H9 (cell line): ENCODE data around the gene INTS3. TPM values are rescaled to one million over a fixed set of nuclear protein-coding genes. Genes with fewer than 3 reads are reported as not detected.

Experiments used
- DNase-seq: peaks from one replicate; pipeline ENCODE4 v3.0.0-alpha.2; 2017
- H2AFZ ChIP-seq: one replicate; pipeline ENCODE4 v1.6.1; 2013; ENCODE audit warnings: mild to moderate bottlenecking, low read length, control low read depth, moderate library complexity
- H2AK5ac ChIP-seq: 2 replicates; pipeline ENCODE4 v1.6.1; 2013; ENCODE audit warnings: low read length, control low read depth, mixed read lengths; ENCODE audit not compliant: insufficient read length
- H2BK120ac ChIP-seq: one replicate; pipeline ENCODE4 v1.6.1; 2013; ENCODE audit warnings: low read depth, mild to moderate bottlenecking, low read length, control low read depth, inconsistent platforms; ENCODE audit not compliant: poor library complexity, severe bottlenecking
- H2BK12ac ChIP-seq: 2 replicates; pipeline ENCODE4 v1.6.1; 2013; ENCODE audit warnings: low read length, control low read depth, mixed read lengths, low read depth; ENCODE audit not compliant: insufficient read length
- H2BK15ac ChIP-seq: 2 replicates; pipeline ENCODE4 v1.6.1; 2013; ENCODE audit warnings: low read depth, low read length, control low read depth
- H2BK20ac ChIP-seq: one replicate; pipeline ENCODE4 v1.6.1; 2013; ENCODE audit warnings: low read depth, mild to moderate bottlenecking, low read length, control low read depth, inconsistent platforms; ENCODE audit not compliant: poor library complexity, severe bottlenecking
- H2BK5ac ChIP-seq: 2 replicates; pipeline ENCODE4 v1.6.1; 2013; ENCODE audit warnings: low read length, control low read depth, mixed read lengths; ENCODE audit not compliant: insufficient read length
- H3K14ac ChIP-seq: 2 replicates; pipeline ENCODE4 v1.6.1; 2013; ENCODE audit warnings: low read length, control low read depth; ENCODE audit not compliant: insufficient read depth
- H3K18ac ChIP-seq: 2 replicates; pipeline ENCODE4 v1.6.1; 2013; ENCODE audit warnings: low read depth, mild to moderate bottlenecking, mixed read lengths, low read length, control low read depth; ENCODE audit not compliant: insufficient read length
- H3K23ac ChIP-seq: 2 replicates; pipeline ENCODE4 v1.6.1; 2013; ENCODE audit warnings: low read length, control low read depth, mixed read lengths, low read depth; ENCODE audit not compliant: insufficient read length
- H3K23me2 ChIP-seq: 2 replicates; pipeline ENCODE4 v1.6.1; 2013; ENCODE audit warnings: low read depth, mild to moderate bottlenecking, mixed read lengths, low read length, control low read depth; ENCODE audit not compliant: insufficient read length, poor library complexity, severe bottlenecking
- H3K27ac ChIP-seq: 2 replicates; pipeline ENCODE4 v1.5.1; 2013; ENCODE audit warnings: low read length, control low read depth, mixed read lengths, low read depth; ENCODE audit not compliant: insufficient read length
- H3K27me3 ChIP-seq: 2 replicates; pipeline ENCODE4 v1.6.1; 2013; ENCODE audit warnings: low read length, control low read depth, inconsistent platforms; ENCODE audit not compliant: insufficient read depth
- H3K4ac ChIP-seq: 2 replicates; pipeline ENCODE4 v1.6.1; 2013; ENCODE audit warnings: low read depth, mild to moderate bottlenecking, control low read depth, inconsistent platforms, low read length, moderate library complexity
- H3K4me1 ChIP-seq: 2 replicates; pipeline ENCODE4 v1.6.1; 2013; ENCODE audit warnings: low read length, control low read depth, inconsistent platforms; ENCODE audit not compliant: insufficient read depth
- H3K4me2 ChIP-seq: 2 replicates; pipeline ENCODE4 v1.6.1; 2013; ENCODE audit warnings: low read length, control low read depth, mixed read lengths; ENCODE audit not compliant: insufficient read length, insufficient read depth
- H3K56ac ChIP-seq: 2 replicates; pipeline ENCODE4 v1.6.1; 2013; ENCODE audit warnings: low read depth, mild to moderate bottlenecking, mixed read lengths, low read length, control low read depth; ENCODE audit not compliant: insufficient read length
- H3K79me1 ChIP-seq: 2 replicates; pipeline ENCODE4 v1.6.1; 2013; ENCODE audit warnings: low read depth, mild to moderate bottlenecking, moderate library complexity, low read length, control low read depth, inconsistent platforms; ENCODE audit not compliant: insufficient read depth, poor library complexity, severe bottlenecking
- H3K79me2 ChIP-seq: 2 replicates; pipeline ENCODE4 v1.6.1; 2013; ENCODE audit warnings: low read length, control low read depth, inconsistent platforms; ENCODE audit not compliant: insufficient read depth
- H3K9ac ChIP-seq: 2 replicates; pipeline ENCODE4 v1.6.1; 2013; ENCODE audit warnings: low read length, control low read depth, mixed read lengths; ENCODE audit not compliant: insufficient read length; ENCODE audit errors: extremely low read depth
- H3K9me3 ChIP-seq: one replicate; pipeline ENCODE4 v1.6.1; 2013; ENCODE audit warnings: low read depth, low read length, inconsistent platforms; ENCODE audit not compliant: control insufficient read depth
- H3T11ph ChIP-seq: one replicate; pipeline ENCODE4 v1.6.1; 2013; ENCODE audit warnings: mild to moderate bottlenecking, low read length, control low read depth, inconsistent platforms
- H4K20me1 ChIP-seq: one replicate; pipeline ENCODE4 v1.6.1; 2013; ENCODE audit not compliant: control insufficient read depth, insufficient read length, insufficient read depth
- H4K5ac ChIP-seq: 2 replicates; pipeline ENCODE4 v1.6.1; 2013; ENCODE audit warnings: low read depth, mild to moderate bottlenecking, mixed read lengths, low read length, control low read depth; ENCODE audit not compliant: insufficient read length
- H4K8ac ChIP-seq: replicated peaks from 2 replicates; pipeline ENCODE4 v1.6.1; 2013; ENCODE audit warnings: low read length, control low read depth, mixed read lengths, low read depth; ENCODE audit not compliant: insufficient read length
- H4K91ac ChIP-seq: 2 replicates; pipeline ENCODE4 v1.6.1; 2013; ENCODE audit warnings: low read depth, mild to moderate bottlenecking, moderate library complexity, mixed read lengths, low read length, control low read depth; ENCODE audit not compliant: insufficient read length
- H3K27ac Mint-ChIP-seq, 3 experiments: 2 replicates in 2 of 3; 3 replicates in 1 of 3; pipeline ENCODE4 v1.8.0; 2020 to 2021; ENCODE audit warnings: mixed read lengths in 3 of 3, mild to moderate bottlenecking in 1 of 3, moderate library complexity in 1 of 3
- H3K27me3 Mint-ChIP-seq: 2 replicates; pipeline ENCODE4 v1.8.0; 2021; ENCODE audit warnings: low read depth, mild to moderate bottlenecking, moderate library complexity, mixed read lengths
- H3K36me3 Mint-ChIP-seq, 3 experiments: 2 replicates in 2 of 3; 3 replicates in 1 of 3; pipeline ENCODE4 v1.8.0; 2020 to 2021; ENCODE audit warnings: low read depth in 3 of 3, mixed read lengths in 3 of 3; ENCODE audit not compliant: insufficient read depth in 1 of 3
- H3K4me1 Mint-ChIP-seq, 2 experiments: 2 replicates each; pipeline ENCODE4 v1.8.0; 2020; ENCODE audit warnings: mixed read lengths in 2 of 2
- H3K4me3 Mint-ChIP-seq, 2 experiments: 2 replicates in 1 of 2; 3 replicates in 1 of 2; pipeline ENCODE4 v1.8.0; 2020 to 2021; ENCODE audit warnings: mild to moderate bottlenecking in 2 of 2, mixed read lengths in 2 of 2, moderate library complexity in 1 of 2
- H3K9me3 Mint-ChIP-seq, 2 experiments: 2 replicates in 1 of 2; 3 replicates in 1 of 2; pipeline ENCODE4 v1.8.0; 2020; ENCODE audit warnings: mild to moderate bottlenecking in 2 of 2, mixed read lengths in 2 of 2, moderate library complexity in 1 of 2
- CTCF ChIP-seq: fragments of 200-600 bp; sonication (generic); conservative IDR thresholded peaks from 3 replicates; pipeline ENCODE4 v1.8.0; 2021; ENCODE audit warnings: antibody characterized with exemption, mild to moderate bottlenecking
- WGBS: extraction: QIAGEN DNeasy Blood & Tissue Kit; methylation state at CpG from one replicate; pipeline ENCODE4 v1.1.7; 2013; ENCODE audit warnings: missing lambda C conversion rate, low lambda C conversion rate, mixed read lengths; ENCODE audit not compliant: insufficient read length; ENCODE audit errors: extremely low coverage; 5-methylcytosine and 5-hydroxymethylcytosine counted together
- long read RNA-seq: library from polyadenylated mRNA; unstranded; transcript quantifications from one replicate; pipeline ENCODE4 v2.0.0, GENCODE V29; 2020
- total RNA-seq: library from RNA; stranded (reverse); gene quantifications from 2 replicates; pipeline ENCODE4 v1.2.1, GENCODE V29; 2021

The INTS3 gene
- total RNA-seq, result 65.4 and 67.1 TPM in 2 replicates
- long read RNA-seq, full-length matches to known transcripts, result 72 of 127 reads
- long read RNA-seq, partial matches to known transcripts, result 22 of 127 reads
- long read RNA-seq, other reads (novel, unspliced or antisense), result 33 of 127 reads

GRCh38 chr1:153727463-153728304, at the start of gene INTS3:
Gene INTS3 (plus strand): TSS chr1:153728050. CDS start chr1:153728635, 585 bp downstream.
- peak within 1 kb of the TSS; percentile 96 to 100 (median 97) for H3K27ac Mint-ChIP-seq
- no peak for TF ChIP-seq CTCF
- Histone ChIP-seq H3K23ac (no peak within 1 kb of the TSS), H2BK120ac (no peak within 1 kb of the TSS), H2BK15ac (no peak within 1 kb of the TSS), H4K8ac (no peak within 1 kb of the TSS), H3T11ph (no peak within 1 kb of the TSS), H2AFZ (no peak within 1 kb of the TSS), H3K79me1 (no peaks in the 10 kb centered on the region), H4K91ac (no peak within 1 kb of the TSS), H3K79me2 (peaks cover 7% of the 10 kb centered on the region; the same call in 1 of the 2 replicates), H2AK5ac (no peak within 1 kb of the TSS), H3K56ac (no peak within 1 kb of the TSS), H3K9me3 (no peaks in the 10 kb centered on the region), H3K23me2 (peaks cover 9% of the 10 kb centered on the region), H2BK12ac (peak within 1 kb of the TSS; percentile 58), H3K18ac (peak within 1 kb of the TSS; percentile 12), H4K20me1 (no peaks in the 10 kb centered on the region), H3K4me1 (peaks cover 3% of the 10 kb centered on the region; the same call in 1 of the 2 replicates), H3K9ac (peak within 1 kb of the TSS; percentile 89), H4K5ac (no peak within 1 kb of the TSS), H3K4ac (no peak within 1 kb of the TSS), H2BK20ac (no peak within 1 kb of the TSS), H3K27me3 (no peaks in the 10 kb centered on the region), H3K27ac (peak within 1 kb of the TSS; percentile 36), H3K14ac (peak within 1 kb of the TSS; percentile 77), H2BK5ac (no peak within 1 kb of the TSS), H3K4me2 (peak within 1 kb of the TSS; percentile 91)
- no peaks in the 10 kb centered on the region for H3K27me3 Mint-ChIP-seq
- H3K4me3 Mint-ChIP-seq, result peak within 1 kb of the TSS; percentile 91 to 97
- H3K9me3 Mint-ChIP-seq, result no peaks in the 10 kb centered on the region
- DNase-seq, result peak; percentile 100
- H3K4me1 Mint-ChIP-seq, result peaks cover 21 to 25% of the 10 kb centered on the region in 2 experiments
- WGBS, result no CpG with 5 or more reads among the region's 49 CpGs
- peaks cover 7 to 15% (median 8%) of the 10 kb centered on the region in 3 experiments; a peak in 5 of 7 replicates for H3K36me3 Mint-ChIP-seq
